ENCODE data around the gene HECW1. TPM values are rescaled to one million over a fixed set of nuclear protein-coding genes. Genes with fewer than 3 reads are reported as not detected.

The HECW1 gene
- total RNA-seq, 4 donors from 2014 or later: 0.62 to 4.3 (median 1.4) TPM; not detected in 1

DNA sequence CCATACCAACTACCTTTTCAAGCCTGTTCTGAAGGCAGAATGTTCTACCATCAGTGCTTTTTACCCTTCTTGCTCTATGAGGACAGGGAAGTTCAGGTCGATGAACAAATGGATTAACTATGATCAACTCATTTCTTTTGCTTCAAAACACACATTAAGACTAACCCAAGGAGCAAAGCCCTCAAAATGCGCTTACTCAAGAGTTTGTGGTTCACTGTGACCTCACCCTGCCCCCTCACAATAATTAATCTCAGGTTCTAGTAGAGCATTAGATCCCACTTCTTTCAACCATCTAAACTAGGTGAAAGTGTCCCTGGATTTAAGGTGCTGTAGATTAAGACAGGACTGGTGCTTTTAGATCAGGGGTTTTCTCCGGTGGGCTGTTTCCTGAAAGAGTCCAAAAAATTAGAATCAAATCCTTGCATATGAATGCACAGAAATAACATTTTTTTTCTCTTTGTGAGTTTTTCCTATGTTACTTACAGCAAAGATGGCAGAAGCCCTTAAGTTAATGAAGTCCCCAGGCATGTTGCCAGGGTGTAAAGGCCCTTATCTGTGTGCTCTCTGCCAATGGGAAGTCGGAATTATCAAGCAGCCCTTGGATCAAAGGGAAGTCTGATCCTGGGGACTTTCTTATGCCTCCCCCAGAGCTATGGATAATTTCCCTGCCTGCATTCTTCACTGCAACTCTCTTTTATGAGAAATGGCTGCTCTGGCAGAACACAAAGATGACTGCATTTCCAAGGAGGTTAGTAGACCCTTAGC is 264.9 kb downstream of the HECW1 start:
- H3K4me3 ChIP-seq (ENCODE audit: low read depth, poor library complexity, severe bottlenecking): no peak overlapping the region
- intact Hi-C loops (cut with DNase I; ENCODE audit: low total_unique reads): no loop called here
- WGBS, 2 donors: 63 to 71% methylated on average over 4 of the region's 4 CpGs
- DNase-seq (ENCODE audit: low spot score in 2 of 2): no peak
- TF ChIP-seq, protein P1, sequence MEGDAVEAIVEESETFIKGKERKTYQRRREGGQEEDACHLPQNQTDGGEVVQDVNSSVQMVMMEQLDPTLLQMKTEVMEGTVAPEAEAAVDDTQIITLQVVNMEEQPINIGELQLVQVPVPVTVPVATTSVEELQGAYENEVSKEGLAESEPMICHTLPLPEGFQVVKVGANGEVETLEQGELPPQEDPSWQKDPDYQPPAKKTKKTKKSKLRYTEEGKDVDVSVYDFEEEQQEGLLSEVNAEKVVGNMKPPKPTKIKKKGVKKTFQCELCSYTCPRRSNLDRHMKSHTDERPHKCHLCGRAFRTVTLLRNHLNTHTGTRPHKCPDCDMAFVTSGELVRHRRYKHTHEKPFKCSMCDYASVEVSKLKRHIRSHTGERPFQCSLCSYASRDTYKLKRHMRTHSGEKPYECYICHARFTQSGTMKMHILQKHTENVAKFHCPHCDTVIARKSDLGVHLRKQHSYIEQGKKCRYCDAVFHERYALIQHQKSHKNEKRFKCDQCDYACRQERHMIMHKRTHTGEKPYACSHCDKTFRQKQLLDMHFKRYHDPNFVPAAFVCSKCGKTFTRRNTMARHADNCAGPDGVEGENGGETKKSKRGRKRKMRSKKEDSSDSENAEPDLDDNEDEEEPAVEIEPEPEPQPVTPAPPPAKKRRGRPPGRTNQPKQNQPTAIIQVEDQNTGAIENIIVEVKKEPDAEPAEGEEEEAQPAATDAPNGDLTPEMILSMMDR (IDR thresholded peaks at IDR 0.05): no peak
- no peak for TF ChIP-seq POLR2A (IDR thresholded peaks at IDR 0.05)

DNA sequence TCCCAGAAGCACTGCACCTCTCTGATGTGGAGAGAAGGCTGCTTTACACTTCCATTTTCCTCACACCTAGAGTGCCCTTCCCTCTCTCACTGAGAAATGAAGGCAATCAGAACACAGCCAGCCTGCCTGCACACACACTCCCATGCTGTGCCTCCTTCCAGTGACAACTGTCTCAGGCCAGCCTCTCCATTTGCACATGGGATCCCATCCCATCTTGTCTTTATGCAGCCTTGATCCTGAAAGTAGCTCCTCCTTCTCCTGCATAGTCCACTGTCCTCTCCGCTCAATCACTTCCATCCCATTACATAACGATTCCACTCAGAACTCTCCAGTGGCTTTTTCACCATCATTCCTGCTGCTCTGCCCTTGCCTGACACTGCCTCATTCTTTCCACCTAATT is 266.8 kb downstream of the HECW1 start:
- WGBS, 2 donors: 77 to 81% methylated on average over 2 of the region's 2 CpGs
- no peak for DNase-seq (ENCODE audit: low spot score in 2 of 2)
- intact Hi-C loops (cut with DNase I; ENCODE audit: low total_unique reads): no loop called here
- TF ChIP-seq, protein P1 (IDR thresholded peaks at IDR 0.05): no peak
- TF ChIP-seq POLR2A (IDR thresholded peaks at IDR 0.05): no peak
- H3K4me3 ChIP-seq (ENCODE audit: low read depth, poor library complexity, severe bottlenecking): no peak overlapping the region

DNA sequence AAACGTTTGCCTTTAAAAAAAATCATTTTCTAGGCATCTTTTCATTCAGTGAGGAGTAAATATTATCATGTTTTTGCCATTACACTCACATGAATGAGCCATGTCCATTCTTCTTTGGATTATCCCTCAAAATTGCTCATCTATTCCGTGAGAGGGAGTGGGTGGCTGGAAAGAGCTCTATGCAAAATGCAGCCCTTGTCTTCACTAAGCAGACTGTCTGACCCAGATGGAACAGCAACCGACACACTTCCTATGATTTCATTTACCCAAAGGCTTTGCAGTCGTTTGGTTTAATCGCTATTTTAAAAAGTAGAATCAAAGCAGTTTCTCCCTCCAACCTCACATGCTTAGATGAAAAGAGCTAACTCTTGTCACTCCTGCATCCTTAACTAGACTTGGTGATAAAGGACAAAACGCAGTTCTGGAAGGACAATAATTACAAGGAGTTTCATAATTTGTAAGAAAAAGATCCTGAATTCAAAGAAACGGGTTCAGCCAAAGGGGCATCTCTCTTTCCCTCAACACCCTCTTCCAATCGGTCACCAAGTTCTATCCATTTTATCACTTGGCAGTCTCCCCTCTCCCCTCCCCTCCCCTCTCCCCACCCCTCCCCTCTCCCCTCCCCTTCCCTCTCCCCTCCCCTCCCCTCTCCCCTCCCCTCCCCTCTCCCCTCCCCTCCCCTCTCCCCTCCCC is 272.3 kb downstream of the HECW1 start:
- TF ChIP-seq POLR2A (IDR thresholded peaks at IDR 0.05): no peak
- TF ChIP-seq, protein P1 (IDR thresholded peaks at IDR 0.05): no peak
- intact Hi-C loops (cut with DNase I; ENCODE audit: low total_unique reads): loop anchor here (5.0 kb wide), 1 partner anchor 902 kb away; no protein-coding TSS in a partner anchor
- 60 to 66% methylated on average over 8 of the region's 8 CpGs for WGBS, 2 donors
- no peak for DNase-seq (ENCODE audit: low spot score in 2 of 2)
- H3K4me3 ChIP-seq (ENCODE audit: low read depth, poor library complexity, severe bottlenecking): no peak overlapping the region

GRCh38 chr7:43385309-43385680 is 272.8 kb downstream of the HECW1 start:
- DNase-seq (ENCODE audit: low spot score in 2 of 2): no peak
- 58 to 69% methylated on average over 2 of the region's 2 CpGs for WGBS, 2 donors
- intact Hi-C loops (cut with DNase I; ENCODE audit: low total_unique reads): no loop called here
- no peak overlapping the region for H3K4me3 ChIP-seq (ENCODE audit: low read depth, poor library complexity, severe bottlenecking)
- TF ChIP-seq POLR2A (IDR thresholded peaks at IDR 0.05): no peak
- TF ChIP-seq, protein P1 (IDR thresholded peaks at IDR 0.05): no peak

DNA sequence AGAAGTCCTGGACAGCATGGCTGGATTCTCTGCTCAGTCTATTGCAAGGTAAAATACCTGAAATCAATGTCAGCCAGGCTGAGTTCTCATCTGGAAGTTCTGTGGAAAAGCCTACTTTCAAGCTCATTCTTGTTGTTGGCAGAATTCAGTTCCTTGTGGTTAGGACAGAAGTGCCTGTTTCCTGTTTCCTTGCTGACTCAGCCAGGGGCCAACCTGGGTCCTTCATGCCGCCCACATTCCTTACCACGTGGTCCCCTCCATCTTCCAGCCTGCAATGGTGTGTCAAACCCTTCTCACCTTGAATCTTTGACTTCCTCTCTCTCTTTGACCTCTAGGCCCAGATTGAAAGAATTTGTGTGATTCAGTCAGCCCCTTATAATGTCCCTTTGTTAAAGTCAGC is 273.4 kb downstream of the HECW1 start:
- no peak for TF ChIP-seq POLR2A (IDR thresholded peaks at IDR 0.05)
- TF ChIP-seq, protein P1 (IDR thresholded peaks at IDR 0.05): no peak
- 77 to 81% methylated on average over 2 of the region's 2 CpGs for WGBS, 2 donors
- H3K4me3 ChIP-seq (ENCODE audit: low read depth, poor library complexity, severe bottlenecking): no peak overlapping the region
- no peak for DNase-seq (ENCODE audit: low spot score in 2 of 2)
- intact Hi-C loops (cut with DNase I; ENCODE audit: low total_unique reads): no loop called here

Data from lower leg skin (tissue), 4 donors.